ENCODE data around the gene CMSS1. TPM values are rescaled to one million over a fixed set of nuclear protein-coding genes. Genes with fewer than 3 reads are reported as not detected.

Gene CMSS1
- total RNA-seq, 2 experiments from 2014 or later = 34.8 to 37.2 TPM

DNA sequence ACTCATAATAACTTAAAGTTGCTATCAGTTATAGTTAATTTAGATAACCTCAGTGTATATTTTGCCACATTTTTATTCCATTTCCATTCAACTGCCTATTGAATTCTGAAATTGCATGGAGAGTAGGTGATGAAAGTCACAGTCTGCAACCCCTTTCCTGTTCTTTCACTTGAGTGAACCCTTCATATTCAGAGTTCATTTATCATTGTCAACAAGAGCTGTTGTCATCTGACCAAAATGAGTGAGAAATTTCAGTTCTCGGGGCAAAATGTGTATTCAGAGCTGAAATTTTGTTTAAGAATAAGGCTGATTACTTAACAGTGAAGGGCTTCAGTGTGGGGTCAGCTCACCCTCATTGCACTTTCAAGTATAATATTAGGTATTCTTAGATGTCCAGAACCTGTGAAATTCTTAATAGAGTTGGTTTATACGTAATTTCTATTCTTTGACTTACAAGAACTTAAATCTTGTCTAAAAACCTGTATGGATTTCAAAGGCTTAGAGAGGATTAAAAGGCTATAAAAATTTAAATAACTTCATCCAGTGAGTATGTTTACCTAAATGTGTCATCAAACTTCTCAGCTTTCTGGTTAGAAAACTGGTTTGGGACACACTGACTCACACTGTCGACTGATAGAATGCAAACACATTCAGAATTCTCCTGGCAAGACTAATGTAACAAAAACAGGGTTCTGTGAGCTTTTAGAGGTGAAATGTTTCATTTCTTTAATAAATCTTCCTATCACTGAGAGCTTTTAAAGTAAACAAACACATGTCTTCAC, 92.2 kb downstream of the CMSS1 start:
- no peaks in the 10 kb centered on the region for H3K4me1 Mint-ChIP-seq
- POLR2A ChIA-PET = no interaction called here
- no peak overlapping the region for H3K4me3 Mint-ChIP-seq
- H3K9me3 Mint-ChIP-seq = no peaks in the 10 kb centered on the region
- no peak for DNase-seq
- no peaks in the 10 kb centered on the region for H3K27me3 Mint-ChIP-seq
- no peaks in the 10 kb centered on the region for H3K36me3 Mint-ChIP-seq (ENCODE audit: low read depth)
- H3K27ac Mint-ChIP-seq = no peak overlapping the region
- CTCF ChIA-PET = interaction anchor here (0.5 kb wide), 1 partner anchor 26 kb away, joined by 3 read pairs; no protein-coding TSS in a partner anchor

- POLR2A ChIA-PET = interaction anchor here (0.6 kb wide), 1 partner anchor 772 kb away, joined by 4 read pairs; no protein-coding TSS in a partner anchor
- Mint-ChIP-seq H3K36me3 (ENCODE audit: low read depth) (peaks cover 2% of the 10 kb centered on the region), H3K9me3 (no peaks in the 10 kb centered on the region), H3K4me1 (no peaks in the 10 kb centered on the region), H3K4me3 (no peak overlapping the region), H3K27ac (no peak overlapping the region), H3K27me3 (no peaks in the 10 kb centered on the region)
- DNase-seq = no peak
- CTCF ChIA-PET = interaction anchor here (0.8 kb wide), 1 partner anchor 68 kb away, joined by 4 read pairs; no protein-coding TSS in a partner anchor
These were observed 93.2 kb downstream of the CMSS1 start for GRCh38 chr3:99910752-99911290.

GRCh38 chr3:99911433-99911832, 93.8 kb downstream of the CMSS1 start:
- Mint-ChIP-seq H3K27ac (no peak overlapping the region), H3K4me1 (no peaks in the 10 kb centered on the region), H3K9me3 (no peaks in the 10 kb centered on the region), H3K4me3 (no peak overlapping the region), H3K27me3 (no peaks in the 10 kb centered on the region), H3K36me3 (ENCODE audit: low read depth) (peaks cover 3% of the 10 kb centered on the region)
- CTCF ChIA-PET = interaction anchor here (0.8 kb wide), 1 partner anchor 68 kb away, joined by 4 read pairs; no protein-coding TSS in a partner anchor
- no peak for DNase-seq
- POLR2A ChIA-PET = interaction anchor here (0.6 kb wide), 1 partner anchor 772 kb away, joined by 4 read pairs; no protein-coding TSS in a partner anchor

DNA sequence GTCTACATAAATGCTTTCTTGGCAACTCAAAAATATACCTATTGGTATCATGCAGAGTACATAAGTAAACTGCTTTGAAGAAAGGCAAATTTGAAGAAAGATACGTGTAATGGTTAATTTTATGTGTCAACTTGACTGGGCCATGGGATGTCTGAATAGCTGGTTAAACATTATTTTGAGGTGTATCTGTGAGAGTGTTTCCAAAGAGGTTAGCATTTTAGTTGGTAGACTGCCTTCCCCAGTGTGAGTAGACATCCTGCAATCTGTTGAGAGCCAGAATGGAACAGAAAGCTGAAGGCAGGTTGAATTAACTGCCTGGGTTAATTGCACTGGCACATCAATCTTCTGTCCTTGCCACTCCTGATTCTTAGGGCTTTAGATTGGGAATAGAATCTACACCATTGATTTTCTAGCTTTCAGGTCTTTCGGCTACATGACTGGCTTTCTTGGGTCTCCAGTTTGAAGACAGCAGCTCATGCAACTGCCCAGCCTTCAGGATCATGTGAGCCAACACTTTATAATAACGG, 98.3 kb downstream of the CMSS1 start:
- no peak overlapping the region for H3K4me3 Mint-ChIP-seq
- no peaks in the 10 kb centered on the region for H3K27me3 Mint-ChIP-seq
- ChIA-PET POLR2A (no interaction called here), CTCF (no interaction called here)
- no peaks in the 10 kb centered on the region for H3K9me3 Mint-ChIP-seq
- no peak for DNase-seq
- H3K36me3 Mint-ChIP-seq (ENCODE audit: low read depth) = peaks cover 5% of the 10 kb centered on the region
- no peak overlapping the region for H3K27ac Mint-ChIP-seq
- H3K4me1 Mint-ChIP-seq = peaks cover 2% of the 10 kb centered on the region

DNA sequence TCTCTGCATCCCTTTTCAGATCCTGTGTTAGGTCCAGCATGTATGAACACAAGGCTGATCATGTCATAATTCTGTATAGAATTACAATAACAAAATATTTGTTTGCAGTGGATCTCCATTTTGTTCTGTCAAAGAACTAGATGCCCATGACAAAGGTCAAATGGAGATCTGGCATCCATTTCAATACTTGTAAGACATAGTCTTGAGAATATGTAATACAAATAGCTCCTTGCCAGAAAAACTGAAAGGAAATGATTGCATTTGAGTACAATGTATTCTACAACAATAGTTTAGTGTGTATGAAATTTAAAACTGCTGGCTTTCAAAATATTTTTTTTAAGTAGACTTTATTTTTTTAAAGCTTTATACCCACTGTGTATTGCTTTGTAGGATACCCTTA, 101.1 kb downstream of the CMSS1 start:
- H3K27me3 Mint-ChIP-seq = no peaks in the 10 kb centered on the region
- DNase-seq = no peak
- ChIA-PET POLR2A (no interaction called here), CTCF (interaction anchor here (0.9 kb wide), 1 partner anchor 18 kb away, joined by 3 read pairs; no protein-coding TSS in a partner anchor)
- peaks cover 2% of the 10 kb centered on the region for H3K4me1 Mint-ChIP-seq
- H3K4me3 Mint-ChIP-seq = no peak overlapping the region
- peaks cover 7% of the 10 kb centered on the region for H3K36me3 Mint-ChIP-seq (ENCODE audit: low read depth)
- no peak overlapping the region for H3K27ac Mint-ChIP-seq
- H3K9me3 Mint-ChIP-seq = peaks cover 3% of the 10 kb centered on the region

DNA sequence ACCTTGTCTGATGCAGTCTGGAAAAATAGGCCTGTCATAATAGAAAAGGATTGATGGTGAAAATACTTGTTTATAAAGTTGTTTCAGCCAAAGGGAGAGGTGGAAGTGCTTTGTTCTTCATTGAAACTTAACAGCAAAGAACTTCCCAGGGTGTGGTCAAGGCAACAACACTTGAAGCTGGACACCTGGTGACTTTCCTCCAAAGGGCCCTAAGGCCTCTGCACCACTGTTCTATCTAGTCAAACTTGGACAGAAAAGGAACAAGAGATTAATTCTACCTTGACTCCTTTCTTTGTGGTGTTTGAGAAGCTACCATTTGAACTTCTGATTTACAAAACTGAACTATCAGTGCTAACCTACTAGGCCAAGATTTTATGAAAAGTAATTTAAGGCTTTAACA, 102.0 kb downstream of the CMSS1 start:
- H3K36me3 Mint-ChIP-seq (ENCODE audit: low read depth) = peaks cover 7% of the 10 kb centered on the region
- peaks cover 3% of the 10 kb centered on the region for H3K9me3 Mint-ChIP-seq
- H3K4me3 Mint-ChIP-seq = no peak overlapping the region
- H3K27me3 Mint-ChIP-seq = no peaks in the 10 kb centered on the region
- CTCF ChIA-PET = no interaction called here
- POLR2A ChIA-PET = no interaction called here
- no peak for DNase-seq
- peaks cover 2% of the 10 kb centered on the region for H3K4me1 Mint-ChIP-seq
- no peak overlapping the region for H3K27ac Mint-ChIP-seq

GRCh38 chr3:99920481-99921376, 103.1 kb downstream of the CMSS1 start:
- peaks cover 3% of the 10 kb centered on the region for H3K9me3 Mint-ChIP-seq
- CTCF ChIA-PET = interaction anchor here (1.0 kb wide), 1 partner anchor 19 kb away, joined by 3 read pairs; no protein-coding TSS in a partner anchor

GRCh38 chr3:99921377-99921695, 103.7 kb downstream of the CMSS1 start:
- H3K36me3 Mint-ChIP-seq (ENCODE audit: low read depth) = peaks cover 5% of the 10 kb centered on the region
- no peaks in the 10 kb centered on the region for H3K27me3 Mint-ChIP-seq
- no peak for DNase-seq
- no peak overlapping the region for H3K27ac Mint-ChIP-seq
- H3K4me3 Mint-ChIP-seq = no peak overlapping the region
- CTCF ChIA-PET = no interaction called here
- POLR2A ChIA-PET = no interaction called here
- peaks cover 3% of the 10 kb centered on the region for H3K9me3 Mint-ChIP-seq
- H3K4me1 Mint-ChIP-seq = peaks cover 2% of the 10 kb centered on the region

More at GRCh38 chr3:99920481-99921376, 103.1 kb downstream of the CMSS1 start:
- H3K27ac Mint-ChIP-seq = no peak overlapping the region
- no peaks in the 10 kb centered on the region for H3K27me3 Mint-ChIP-seq
- H3K4me1 Mint-ChIP-seq = peaks cover 2% of the 10 kb centered on the region
- POLR2A ChIA-PET = no interaction called here
- H3K36me3 Mint-ChIP-seq (ENCODE audit: low read depth) = peaks cover 6% of the 10 kb centered on the region
- no peak overlapping the region for H3K4me3 Mint-ChIP-seq
- no peak for DNase-seq

DNA sequence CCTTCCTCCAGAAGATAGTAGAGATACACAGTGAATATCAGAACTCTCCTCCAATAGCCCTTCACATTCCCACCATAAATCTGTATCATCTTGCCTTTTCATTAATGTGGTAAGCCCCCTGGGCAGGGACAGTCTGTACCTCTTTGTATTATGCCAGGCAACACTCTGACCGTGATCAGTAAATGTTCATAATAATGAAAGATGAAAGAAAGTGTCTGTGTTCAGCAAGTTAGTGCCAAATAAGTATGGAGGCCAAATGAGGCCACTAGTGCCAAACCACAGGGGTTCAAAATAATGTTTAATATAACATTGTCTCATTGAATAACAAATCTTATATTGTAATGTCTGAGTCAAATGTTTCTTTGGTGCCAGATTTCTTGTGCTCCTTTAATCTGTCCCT, 104.3 kb downstream of the CMSS1 start:
- H3K27me3 Mint-ChIP-seq = no peaks in the 10 kb centered on the region
- H3K27ac Mint-ChIP-seq = no peak overlapping the region
- CTCF ChIA-PET = no interaction called here

DNA sequence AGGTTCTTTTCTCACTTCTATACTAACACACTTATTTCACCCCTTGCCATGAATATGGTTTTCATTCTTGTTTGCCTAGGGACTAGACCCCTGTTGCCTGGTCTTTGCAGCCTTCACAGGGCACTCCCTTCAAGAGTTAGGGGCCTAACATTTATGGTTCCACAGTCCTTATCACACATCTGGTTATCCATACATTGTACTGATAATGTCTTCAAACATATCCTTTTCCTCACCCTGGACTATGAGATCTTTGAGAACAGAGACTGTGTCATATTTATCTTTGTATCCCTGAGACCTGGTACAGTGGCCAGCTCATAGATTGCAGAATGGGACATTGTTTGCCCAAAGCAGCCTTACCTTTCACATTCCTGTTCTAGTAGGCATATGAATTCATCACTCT, 106.2 kb downstream of the CMSS1 start:
- DNase-seq = no peak
- POLR2A ChIA-PET = interaction anchor here (0.6 kb wide), 1 partner anchor 15 kb away, joined by 3 read pairs; no protein-coding TSS in a partner anchor
- no peak overlapping the region for H3K4me3 Mint-ChIP-seq
- H3K36me3 Mint-ChIP-seq (ENCODE audit: low read depth) = peaks cover 3% of the 10 kb centered on the region
- H3K4me1 Mint-ChIP-seq = peaks cover 2% of the 10 kb centered on the region
- no peak overlapping the region for H3K27ac Mint-ChIP-seq
- no peaks in the 10 kb centered on the region for H3K27me3 Mint-ChIP-seq
- peaks cover 3% of the 10 kb centered on the region for H3K9me3 Mint-ChIP-seq
- CTCF ChIA-PET = interaction anchor here (0.5 kb wide), 1 partner anchor 37 kb away, joined by 3 read pairs; no protein-coding TSS in a partner anchor

More for the DNA sequence above, 104.3 kb downstream of the CMSS1 start:
- POLR2A ChIA-PET = no interaction called here
- peaks cover 2% of the 10 kb centered on the region for H3K4me1 Mint-ChIP-seq
- H3K36me3 Mint-ChIP-seq (ENCODE audit: low read depth) = peaks cover 5% of the 10 kb centered on the region
- DNase-seq = no peak
- no peak overlapping the region for H3K4me3 Mint-ChIP-seq
- H3K9me3 Mint-ChIP-seq = peaks cover 3% of the 10 kb centered on the region

DNA sequence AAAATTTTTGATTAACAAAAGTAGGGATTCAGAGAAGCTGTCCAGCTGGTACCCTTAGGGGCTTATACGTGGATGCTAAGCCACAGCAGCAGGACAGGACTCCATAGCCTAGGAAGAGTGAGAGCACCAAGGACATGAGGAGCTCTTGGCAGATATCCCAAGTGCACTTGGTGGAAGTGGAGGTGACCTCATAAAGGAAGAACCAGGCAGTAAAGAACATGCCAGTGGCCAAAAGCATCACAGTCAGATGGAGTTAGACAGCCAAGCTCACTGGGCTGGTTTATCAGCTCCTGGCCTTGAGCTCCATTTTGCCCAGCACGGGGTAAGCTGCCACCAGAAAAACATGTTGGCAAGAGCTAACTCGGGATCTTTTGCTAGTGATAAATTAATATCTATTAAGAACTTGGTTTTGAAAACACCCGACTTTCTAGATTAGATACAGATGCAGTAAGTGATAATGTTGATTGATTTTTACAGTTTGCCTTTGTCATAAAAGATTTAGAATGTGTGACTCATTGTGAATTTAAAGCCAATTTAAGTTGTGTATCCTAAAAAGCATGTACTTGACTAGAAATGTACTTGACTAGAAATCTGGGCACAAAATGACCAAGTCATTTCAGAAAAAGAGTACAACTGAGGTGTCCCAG, 108.0 kb downstream of the CMSS1 start:
- Mint-ChIP-seq H3K4me3 (no peak overlapping the region), H3K27me3 (no peaks in the 10 kb centered on the region), H3K4me1 (peaks cover 2% of the 10 kb centered on the region), H3K27ac (no peak overlapping the region), H3K9me3 (peaks cover 3% of the 10 kb centered on the region), H3K36me3 (ENCODE audit: low read depth) (peaks cover 3% of the 10 kb centered on the region)
- CTCF ChIA-PET = no interaction called here
- no peak for DNase-seq
- POLR2A ChIA-PET = no interaction called here

DNA sequence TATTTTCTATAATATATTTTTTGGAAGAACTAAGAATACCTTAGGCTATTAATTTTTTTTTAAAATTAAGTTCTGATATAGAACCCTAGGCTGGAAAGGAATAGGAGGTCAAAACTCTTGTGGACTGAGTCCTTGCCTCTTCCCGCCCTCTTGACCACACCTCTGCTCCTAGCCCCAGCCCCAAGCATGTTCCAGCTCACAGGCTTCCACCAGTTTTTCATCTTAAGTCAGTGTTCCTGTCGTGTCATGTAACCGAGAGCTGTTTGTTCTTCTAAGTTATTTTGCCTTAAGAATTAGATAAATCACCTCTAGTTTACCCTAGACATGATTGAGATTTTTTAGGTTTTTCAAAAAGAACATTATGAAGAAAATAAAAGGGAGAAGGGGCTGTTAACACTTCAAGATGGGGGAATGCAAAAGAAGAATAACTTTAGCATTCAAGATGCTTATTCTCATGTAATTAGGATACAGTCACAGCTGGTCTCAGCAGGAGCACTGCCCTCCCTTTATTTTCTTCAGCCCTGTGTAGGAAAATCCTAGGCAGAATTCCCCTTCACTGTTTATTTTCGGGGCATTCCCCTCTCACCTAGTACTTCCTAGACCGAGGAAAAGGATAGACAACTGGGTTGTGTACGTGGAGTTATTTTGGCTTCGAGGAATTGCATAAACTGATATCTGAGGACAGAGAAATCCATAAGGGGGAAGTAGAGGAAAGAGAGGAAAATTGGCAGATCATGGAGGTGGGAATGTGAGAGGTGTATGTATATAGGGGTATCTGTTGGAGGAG, 110.2 kb downstream of the CMSS1 start:
- CTCF ChIA-PET = no interaction called here

More for the DNA sequence above, 110.2 kb downstream of the CMSS1 start:
- no peak overlapping the region for H3K27ac Mint-ChIP-seq
- no peak for DNase-seq
- no peak overlapping the region for H3K4me3 Mint-ChIP-seq
- H3K27me3 Mint-ChIP-seq = no peaks in the 10 kb centered on the region
- peaks cover 3% of the 10 kb centered on the region for H3K9me3 Mint-ChIP-seq
- POLR2A ChIA-PET = no interaction called here
- H3K4me1 Mint-ChIP-seq = no peaks in the 10 kb centered on the region
- H3K36me3 Mint-ChIP-seq (ENCODE audit: low read depth) = peaks cover 3% of the 10 kb centered on the region

Data from activated CD4-positive, alpha-beta T cell treated with anti-CD3 and anti-CD28 coated beads, Interleukin-2, amount 10 ng/mL, durations not matched to agents 7 days and 5 days (primary cell).